ES-I3 (cell line): ENCODE measurements around the gene TPK1.

ENCODE experiments used
- H3K36me3 ChIP-seq: 2 replicates; pipeline ENCODE4 v1.6.1; 2013; ENCODE audit warnings: mild to moderate bottlenecking, low read length, control low read depth, moderate library complexity; ENCODE audit not compliant: insufficient read depth
- H3K4me1 ChIP-seq: 2 replicates; pipeline ENCODE4 v1.6.1; 2013; ENCODE audit warnings: mild to moderate bottlenecking, control low read depth, low read length; ENCODE audit not compliant: insufficient read depth
- H3K9ac ChIP-seq: 2 replicates; pipeline ENCODE4 v1.6.1; 2013; ENCODE audit warnings: low read depth, mild to moderate bottlenecking, low read length, moderate library complexity
- H3K9me3 ChIP-seq: 2 replicates; pipeline ENCODE4 v1.6.1; 2013; ENCODE audit warnings: mild to moderate bottlenecking, low read length, moderate library complexity; ENCODE audit not compliant: control insufficient read depth, insufficient read depth

The TPK1 gene

DNA sequence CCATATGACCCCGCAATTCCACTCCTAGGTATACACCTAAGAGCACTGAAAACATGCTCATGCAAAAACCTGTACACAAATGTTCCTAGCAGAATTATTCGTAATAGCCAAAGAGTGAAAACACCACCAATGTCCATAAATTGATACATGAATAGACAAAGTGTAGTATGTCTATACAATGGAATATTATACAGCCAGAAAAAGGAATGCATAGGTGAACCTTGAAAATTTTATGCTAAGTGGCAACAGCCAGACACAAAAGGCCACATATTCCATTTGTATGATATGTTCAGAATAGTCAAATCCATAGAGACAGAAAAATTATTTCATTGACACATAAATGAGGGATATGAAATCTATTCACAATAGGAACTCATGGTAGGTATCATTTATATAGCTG lies 351.4 kb downstream of the TPK1 start:
- H3K4me1 ChIP-seq = peaks cover 5% of the 10 kb centered on the region; the same call in 1 of the 2 replicates
- no peaks in the 10 kb centered on the region for H3K9me3 ChIP-seq
- no peaks in the 10 kb centered on the region for H3K36me3 ChIP-seq
- H3K9ac ChIP-seq = no peak overlapping the region

DNA sequence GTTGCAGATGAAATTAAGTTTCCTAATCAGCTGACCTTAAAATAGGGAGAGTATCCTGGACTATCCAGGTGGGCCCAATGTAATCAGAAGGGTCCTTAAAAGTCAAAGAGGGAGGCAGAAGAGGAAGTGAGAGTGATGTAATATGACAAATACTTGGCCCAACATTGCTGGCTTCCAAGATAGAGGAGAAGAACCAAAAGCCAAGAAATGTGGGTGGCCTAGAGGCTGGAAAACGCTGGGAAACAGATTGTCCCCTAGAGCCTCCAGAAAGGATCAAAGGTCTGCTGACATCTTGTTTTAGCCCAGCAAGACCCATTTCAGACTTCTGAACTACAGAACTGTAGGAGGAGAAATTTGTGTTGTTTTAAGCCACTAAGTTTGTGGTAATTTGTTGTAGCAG lies 352.7 kb downstream of the TPK1 start:
- no peak overlapping the region for H3K9ac ChIP-seq
- H3K36me3 ChIP-seq = no peaks in the 10 kb centered on the region
- no peaks in the 10 kb centered on the region for H3K9me3 ChIP-seq
- peaks cover 4% of the 10 kb centered on the region; the same call in 1 of the 2 replicates for H3K4me1 ChIP-seq

DNA sequence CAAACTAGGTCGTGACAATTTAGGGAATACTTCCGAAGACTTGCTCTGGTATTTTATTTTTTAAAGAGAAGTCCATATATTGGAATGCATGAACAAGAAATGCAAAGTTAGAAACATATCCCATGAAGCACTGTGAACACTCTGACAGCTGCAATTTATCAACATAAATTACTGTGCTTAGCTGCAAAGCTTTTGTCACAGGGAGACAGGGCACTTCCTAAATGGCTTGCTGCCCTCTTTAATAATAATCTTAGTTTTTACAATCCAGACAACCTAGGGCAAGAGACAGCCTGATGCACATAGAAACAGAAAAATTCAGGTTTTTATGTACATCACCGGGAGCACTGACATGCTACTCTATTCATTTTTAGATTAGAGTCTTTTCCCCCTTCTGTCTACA lies 354.0 kb downstream of the TPK1 start:
- Histone ChIP-seq H3K4me1 (peaks cover 6% of the 10 kb centered on the region; the same call in 1 of the 2 replicates), H3K9ac (no peak overlapping the region; the same call in 1 of the 2 replicates), H3K36me3 (no peaks in the 10 kb centered on the region), H3K9me3 (no peaks in the 10 kb centered on the region)

DNA sequence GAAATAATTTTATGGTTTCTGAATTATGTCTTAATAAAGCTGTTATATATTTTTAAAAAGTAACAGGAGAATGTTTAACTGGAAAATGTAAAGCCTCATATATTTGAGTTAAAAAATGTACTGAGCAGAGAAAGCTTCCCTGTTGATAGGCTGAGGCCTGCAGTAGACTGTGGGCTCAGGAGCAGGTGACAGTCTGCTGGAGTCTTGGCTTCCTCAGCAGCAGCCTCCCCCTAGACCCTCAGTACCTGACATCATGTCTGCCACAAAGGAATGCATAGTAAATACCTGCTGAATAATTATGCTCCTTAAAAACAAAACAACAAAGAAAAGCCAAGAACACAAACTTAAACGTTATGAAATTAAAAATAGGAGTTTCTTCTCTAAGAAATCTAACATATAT lies 358.5 kb downstream of the TPK1 start:
- no peak overlapping the region for H3K9ac ChIP-seq
- H3K4me1 ChIP-seq = peaks cover 6% of the 10 kb centered on the region; the same call in 1 of the 2 replicates
- H3K36me3 ChIP-seq = no peaks in the 10 kb centered on the region
- no peaks in the 10 kb centered on the region for H3K9me3 ChIP-seq

DNA sequence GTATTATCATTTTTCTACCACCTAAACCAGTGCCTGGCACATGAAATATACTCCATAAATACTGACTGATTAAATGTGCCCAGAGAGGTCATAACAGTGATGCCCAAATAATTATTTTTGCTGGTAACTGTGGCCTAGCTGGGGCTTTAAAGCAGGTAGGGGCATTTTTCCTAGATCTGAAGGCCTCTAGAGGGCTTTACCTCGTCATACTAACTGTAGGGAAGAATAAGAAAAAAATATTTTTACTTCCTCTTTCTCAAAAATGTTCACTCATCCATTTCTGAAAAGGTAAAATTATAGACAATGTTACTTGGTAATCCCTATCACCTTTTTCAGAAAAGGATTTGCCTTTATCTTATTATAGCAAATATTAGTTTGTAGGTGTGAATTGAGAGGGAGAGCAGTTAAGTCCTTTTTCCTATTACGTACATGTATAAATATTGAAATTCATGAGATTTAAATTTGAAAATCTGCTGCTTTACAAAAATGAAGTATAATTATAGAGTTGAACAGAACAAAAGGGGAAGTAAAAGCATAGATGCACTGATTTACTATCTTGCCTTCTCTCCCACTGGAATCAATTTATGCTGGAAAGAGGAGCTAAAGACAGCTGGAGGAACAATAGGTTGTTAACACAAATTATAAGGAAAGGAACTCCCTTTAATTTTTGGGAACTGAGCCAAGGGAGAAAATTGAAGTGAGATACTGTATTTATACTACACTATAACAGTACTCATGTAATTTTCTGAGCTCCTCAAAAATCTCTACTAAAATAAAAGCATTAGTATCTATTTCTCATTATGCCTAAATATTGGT lies 360.8 kb downstream of the TPK1 start:
- no peaks in the 10 kb centered on the region for H3K36me3 ChIP-seq
- no peak overlapping the region for H3K9ac ChIP-seq
- no peaks in the 10 kb centered on the region for H3K9me3 ChIP-seq
- peaks cover 6% of the 10 kb centered on the region; the same call in 1 of the 2 replicates for H3K4me1 ChIP-seq

DNA sequence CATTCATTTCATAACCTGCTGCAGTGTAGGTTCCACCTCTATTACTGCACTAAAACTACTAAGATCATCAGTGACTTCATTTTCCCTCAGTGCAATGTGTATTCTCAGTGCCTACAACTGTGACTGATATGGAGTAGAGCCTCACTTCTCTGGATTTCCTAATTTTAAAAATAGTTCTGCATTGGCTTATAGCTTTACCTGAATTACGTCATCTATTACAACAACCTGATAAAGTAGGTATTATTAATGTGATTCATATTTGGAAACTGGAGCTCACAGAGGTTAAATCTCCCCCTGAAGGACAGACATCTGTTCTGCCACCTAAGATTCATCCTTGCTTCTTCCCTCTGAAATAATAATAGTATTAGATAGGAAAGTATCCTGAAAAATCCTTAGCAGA lies 361.5 kb downstream of the TPK1 start:
- peaks cover 6% of the 10 kb centered on the region; the same call in 1 of the 2 replicates for H3K4me1 ChIP-seq
- H3K9me3 ChIP-seq = no peaks in the 10 kb centered on the region
- H3K9ac ChIP-seq = no peak overlapping the region

DNA sequence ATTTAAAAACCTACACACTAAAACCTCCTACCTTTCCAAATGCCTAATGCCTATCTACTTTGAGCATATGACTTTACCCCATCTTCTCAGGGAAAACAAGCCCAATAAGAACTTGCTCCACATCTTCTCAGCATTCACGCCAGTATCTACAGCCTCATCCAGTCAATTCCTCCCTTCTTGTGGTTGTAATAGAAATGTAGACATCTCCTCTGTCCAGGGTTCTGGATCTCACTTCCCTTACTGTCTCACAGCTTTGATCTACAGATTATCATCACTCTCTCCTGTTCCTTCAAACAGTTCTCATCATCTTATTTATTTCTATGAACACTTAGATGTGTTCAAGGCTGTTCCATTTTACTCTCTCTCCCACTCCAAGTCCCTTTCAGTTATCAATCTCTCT lies 361.9 kb downstream of the TPK1 start:
- H3K9me3 ChIP-seq = no peaks in the 10 kb centered on the region
- H3K9ac ChIP-seq = no peak overlapping the region
- peaks cover 6% of the 10 kb centered on the region; the same call in 1 of the 2 replicates for H3K4me1 ChIP-seq
- H3K36me3 ChIP-seq = no peaks in the 10 kb centered on the region

More for the DNA sequence above, 361.5 kb downstream of the TPK1 start:
- no peaks in the 10 kb centered on the region for H3K36me3 ChIP-seq

DNA sequence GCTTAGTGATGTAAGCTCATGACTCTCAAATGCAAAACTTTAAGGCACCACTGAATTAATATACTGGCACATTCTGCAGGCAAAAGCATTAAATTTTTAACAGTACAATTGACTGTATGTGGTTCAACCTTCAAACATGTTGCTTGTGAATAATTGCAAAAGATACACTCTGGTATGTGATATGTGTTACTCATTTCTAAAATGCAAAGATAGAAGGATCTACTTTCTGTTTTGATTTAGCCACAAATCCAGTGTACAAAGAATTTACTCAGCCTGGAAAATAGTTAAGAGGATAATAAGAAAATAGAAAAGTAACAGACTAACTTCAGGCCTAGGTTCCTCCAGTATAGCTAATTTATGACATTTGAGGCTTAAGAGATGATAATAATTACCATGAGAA lies 365.8 kb downstream of the TPK1 start:
- Histone ChIP-seq H3K4me1 (no peaks in the 10 kb centered on the region; the same call in 1 of the 2 replicates), H3K9ac (no peak overlapping the region), H3K9me3 (no peaks in the 10 kb centered on the region), H3K36me3 (no peaks in the 10 kb centered on the region)

DNA sequence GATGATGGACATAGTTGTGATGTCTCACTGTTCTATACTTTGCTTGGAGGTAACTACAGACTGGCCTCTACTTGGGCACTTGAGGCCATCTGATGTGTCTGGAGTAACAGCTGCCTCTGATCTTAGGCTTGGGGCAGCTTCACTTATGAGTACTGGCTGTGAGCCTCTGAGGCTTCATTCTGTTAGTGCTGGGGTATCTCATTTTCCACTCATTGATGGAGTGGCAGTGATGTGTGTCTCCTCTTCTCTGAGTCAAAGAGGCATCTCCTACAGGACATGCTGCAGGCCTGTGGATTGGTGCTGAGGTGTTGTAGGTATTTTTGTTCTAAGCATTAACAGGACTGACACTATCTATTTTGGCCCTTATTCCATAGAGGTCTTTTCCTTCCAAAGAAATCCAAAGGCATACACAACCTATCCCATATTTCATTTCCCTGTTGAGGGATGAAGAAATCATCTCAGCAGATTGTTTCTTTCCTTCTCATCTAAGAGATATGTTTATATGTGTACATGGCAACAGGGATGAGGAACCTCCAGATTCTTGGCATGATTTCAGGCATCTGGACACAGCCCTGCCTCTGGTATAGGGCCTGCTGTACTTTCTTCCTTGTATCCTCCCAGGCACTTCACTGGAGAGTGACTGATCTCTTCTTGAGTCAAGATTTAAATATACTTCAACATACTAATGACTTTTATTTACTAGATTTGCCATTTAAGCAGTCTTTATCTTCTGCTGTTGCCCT lies 366.7 kb downstream of the TPK1 start:
- Histone ChIP-seq H3K9ac (no peak overlapping the region), H3K4me1 (no peaks in the 10 kb centered on the region), H3K36me3 (no peaks in the 10 kb centered on the region), H3K9me3 (no peaks in the 10 kb centered on the region)

DNA sequence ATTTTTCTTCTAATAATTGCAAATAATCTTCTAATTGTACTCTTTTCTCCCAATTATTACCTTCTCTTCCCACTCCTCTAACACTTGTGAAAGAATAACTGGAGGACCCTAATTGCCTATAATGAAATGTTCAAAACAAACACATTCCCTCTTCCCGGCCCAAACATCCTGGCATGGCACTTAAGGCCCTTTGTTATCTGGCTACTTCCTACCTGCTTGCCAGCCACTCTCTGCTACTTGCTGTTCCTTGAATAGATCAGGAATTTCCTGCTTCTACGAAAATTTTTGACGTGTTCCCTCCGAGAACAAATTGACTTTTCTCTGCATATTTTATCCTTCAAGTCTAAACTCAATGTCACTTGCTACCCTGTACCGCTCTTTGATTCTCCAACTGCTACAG lies 376.2 kb downstream of the TPK1 start:
- H3K4me1 ChIP-seq = no peaks in the 10 kb centered on the region
- H3K36me3 ChIP-seq = no peaks in the 10 kb centered on the region
- peaks cover 14% of the 10 kb centered on the region for H3K9me3 ChIP-seq
- H3K9ac ChIP-seq = no peak overlapping the region

DNA sequence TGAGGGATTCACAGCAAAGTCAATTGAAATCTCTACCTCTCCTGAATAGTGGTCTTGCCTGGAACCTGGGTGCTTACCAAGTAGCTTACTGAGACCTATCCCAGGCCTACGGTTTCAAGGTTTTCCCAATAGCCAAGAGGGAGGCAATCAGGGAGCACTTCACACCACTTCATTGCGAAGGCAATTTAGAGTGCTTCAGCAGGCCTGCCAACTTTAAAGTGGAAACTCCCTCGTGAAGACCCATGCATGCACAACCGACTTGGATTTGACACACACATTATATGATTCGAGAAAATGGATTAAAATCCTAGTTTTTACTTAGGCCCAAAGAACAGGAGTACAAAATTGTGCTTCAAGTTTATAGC lies 380.8 kb downstream of the TPK1 start:
- Histone ChIP-seq H3K9ac (no peak overlapping the region), H3K36me3 (no peaks in the 10 kb centered on the region), H3K9me3 (peaks cover 25% of the 10 kb centered on the region), H3K4me1 (no peaks in the 10 kb centered on the region)

DNA sequence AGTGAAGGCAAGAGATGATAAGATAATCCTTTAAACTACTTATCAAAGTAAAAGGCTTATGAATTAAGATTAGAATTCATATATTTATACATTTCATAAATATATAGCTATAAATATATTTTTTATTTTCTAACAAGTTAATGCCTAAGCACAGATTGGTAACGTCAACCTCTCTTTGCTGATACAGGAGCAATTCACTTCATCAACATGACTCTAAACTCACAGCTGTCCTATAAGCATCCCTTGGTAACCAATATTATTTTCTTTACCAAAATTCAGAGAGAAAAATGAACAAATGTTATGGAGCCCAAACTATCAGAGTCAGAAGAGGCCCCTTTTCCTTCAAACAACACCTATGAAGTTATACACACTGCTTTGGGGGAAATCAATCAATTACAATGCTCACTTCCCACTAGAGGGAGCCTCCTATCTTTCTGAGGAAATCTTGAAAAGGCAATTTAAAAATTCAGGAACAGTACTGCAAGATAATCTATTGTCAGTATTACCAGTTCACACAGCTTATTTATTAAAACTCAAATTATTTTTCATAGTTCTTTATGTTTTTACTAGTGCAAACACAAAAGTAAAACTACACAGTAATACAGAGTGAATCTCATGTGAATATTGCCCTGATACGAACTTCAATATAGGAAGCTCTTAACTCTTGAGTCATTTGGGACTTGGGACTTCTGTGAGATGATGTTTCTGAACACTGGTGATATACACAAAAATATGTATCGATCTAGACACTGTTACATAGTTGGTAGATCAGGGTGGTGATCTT lies 381.4 kb downstream of the TPK1 start:
- Histone ChIP-seq H3K36me3 (no peaks in the 10 kb centered on the region), H3K9ac (no peak overlapping the region), H3K9me3 (peaks cover 25% of the 10 kb centered on the region), H3K4me1 (no peaks in the 10 kb centered on the region)

DNA sequence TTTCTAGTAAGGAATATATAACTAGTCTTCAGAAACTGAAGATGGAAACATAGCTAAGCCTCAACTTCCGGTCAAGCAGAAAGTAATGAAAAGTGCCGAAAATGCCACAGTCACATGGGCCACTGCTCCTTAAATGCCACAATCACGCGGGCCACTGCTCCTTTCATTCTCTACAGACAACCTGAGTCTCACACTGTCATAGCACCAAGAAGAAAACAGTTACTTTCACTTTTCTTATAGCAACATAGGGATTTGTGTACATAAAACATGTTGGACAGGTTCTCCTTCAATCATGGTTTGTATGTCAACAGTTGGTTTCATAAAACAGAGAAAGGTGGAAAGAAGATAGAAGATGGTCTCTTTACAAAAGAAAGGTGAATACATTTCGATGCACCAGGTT lies 383.8 kb downstream of the TPK1 start:
- no peaks in the 10 kb centered on the region for H3K4me1 ChIP-seq
- peaks cover 21% of the 10 kb centered on the region for H3K9me3 ChIP-seq

DNA sequence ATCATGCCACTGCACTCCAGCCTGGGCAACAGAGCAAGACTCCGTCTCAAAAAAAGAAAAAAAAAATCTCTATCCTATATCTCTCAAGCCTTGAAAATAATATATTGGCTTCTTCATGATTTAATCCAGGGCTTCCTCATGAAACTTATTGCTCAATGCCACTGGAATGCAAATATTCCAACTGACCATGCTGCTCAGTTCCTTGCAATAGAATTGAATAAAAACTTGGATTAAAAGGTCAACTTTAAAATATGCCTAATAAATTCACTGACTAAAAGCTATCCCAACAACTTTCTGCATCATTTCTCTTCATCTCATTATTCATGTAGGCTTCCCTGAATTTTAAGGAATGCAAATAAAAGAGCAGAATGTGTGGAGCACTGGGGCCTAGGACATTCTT lies 390.3 kb downstream of the TPK1 start:
- no peak overlapping the region for H3K9ac ChIP-seq

More for the DNA sequence above, 383.8 kb downstream of the TPK1 start:
- Histone ChIP-seq H3K9ac (no peak overlapping the region), H3K36me3 (no peaks in the 10 kb centered on the region)

More for the DNA sequence above, 390.3 kb downstream of the TPK1 start:
- Histone ChIP-seq H3K4me1 (no peaks in the 10 kb centered on the region), H3K36me3 (no peaks in the 10 kb centered on the region), H3K9me3 (no peaks in the 10 kb centered on the region)
